GM23338 (cell line): Measurements from ENCODE around the gene SSU72. TPM values are rescaled to one million over a fixed set of nuclear protein-coding genes. Genes with fewer than 3 reads are reported as not detected.

Source experiments
- ATAC-seq: fragments of 200-7000 bp; cut with Tn5 transposase; 3 replicates; pipeline ENCODE4 v1.9.1; 2020
- DNase-seq: peaks from one replicate; pipeline ENCODE4 v3.0.0-alpha.2; 2015; ENCODE audit warnings: low spot score
- H2AFZ ChIP-seq: fragments of 200-600 bp; sonication (generic); 2 replicates; pipeline ENCODE4 v1.8.0; 2016; ENCODE audit warnings: antibody characterized with exemption, mild to moderate bottlenecking, moderate library complexity
- H3F3A ChIP-seq: fragments of 200-600 bp; sonication (generic); replicated peaks from 2 replicates; pipeline ENCODE4 v1.8.0; 2017; ENCODE audit warnings: antibody characterized with exemption, mixed run types, low read depth
- H3K27ac ChIP-seq: fragments of 200-600 bp; sonication (generic); 2 replicates; pipeline ENCODE4 v1.6.1; 2016; ENCODE audit warnings: low read depth
- H3K27me3 ChIP-seq: fragments of 200-600 bp; sonication (generic); 2 replicates; pipeline ENCODE4 v1.8.0; 2016; ENCODE audit warnings: mild to moderate bottlenecking, mixed run types, moderate library complexity; ENCODE audit not compliant: insufficient read depth
- H3K36me3 ChIP-seq: fragments of 200-600 bp; sonication (generic); 2 replicates; pipeline ENCODE4 v1.8.0; 2016; ENCODE audit warnings: mild to moderate bottlenecking; ENCODE audit not compliant: insufficient read depth
- H3K4me1 ChIP-seq: fragments of 200-600 bp; sonication (generic); 2 replicates; pipeline ENCODE4 v1.8.0; 2016; ENCODE audit warnings: mild to moderate bottlenecking, moderate library complexity; ENCODE audit not compliant: insufficient read depth
- H3K4me2 ChIP-seq: fragments of 200-600 bp; sonication (generic); 2 replicates; pipeline ENCODE4 v1.7.1; 2017; ENCODE audit warnings: mixed run types
- H3K4me3 ChIP-seq: fragments of 200-600 bp; sonication (generic); 2 replicates; pipeline ENCODE4 v1.6.1; 2016; ENCODE audit warnings: mixed run types
- H3K79me2 ChIP-seq: fragments of 200-600 bp; sonication (generic); replicated peaks from 2 replicates; pipeline ENCODE4 v1.8.0; 2017; ENCODE audit warnings: mild to moderate bottlenecking; ENCODE audit not compliant: insufficient read depth
- H3K9me2 ChIP-seq: fragments of 200-600 bp; sonication (generic); 2 replicates; pipeline ENCODE4 v1.8.0; 2017; ENCODE audit not compliant: insufficient read depth
- H4K20me1 ChIP-seq: fragments of 200-600 bp; sonication (generic); replicated peaks from 2 replicates; pipeline ENCODE4 v1.8.0; 2017; ENCODE audit warnings: mild to moderate bottlenecking; ENCODE audit not compliant: insufficient read depth
- H3K27ac Mint-ChIP-seq: 2 replicates; pipeline ENCODE4 v1.8.0; 2020; ENCODE audit warnings: inconsistent platforms, mild to moderate bottlenecking, moderate library complexity, mixed read lengths
- H3K27me3 Mint-ChIP-seq: 3 replicates; pipeline ENCODE4 v1.8.0; 2022; ENCODE audit warnings: low read depth, mild to moderate bottlenecking, moderate library complexity, mixed read lengths, inconsistent platforms; ENCODE audit not compliant: insufficient read depth, poor library complexity
- H3K36me3 Mint-ChIP-seq: 3 replicates; pipeline ENCODE4 v1.8.0; 2021; ENCODE audit warnings: low read depth, mild to moderate bottlenecking, inconsistent platforms, moderate library complexity, mixed read lengths
- H3K4me1 Mint-ChIP-seq: 3 replicates; pipeline ENCODE4 v1.8.0; 2020; ENCODE audit warnings: mild to moderate bottlenecking, inconsistent platforms, mixed read lengths
- H3K4me3 Mint-ChIP-seq: 3 replicates; pipeline ENCODE4 v1.8.0; 2021; ENCODE audit warnings: moderate library complexity, mild to moderate bottlenecking, inconsistent platforms, mixed read lengths
- H3K9me3 Mint-ChIP-seq: 3 replicates; pipeline ENCODE4 v1.8.0; 2020; ENCODE audit warnings: moderate library complexity, mild to moderate bottlenecking, inconsistent platforms, mixed read lengths
- CREB1 ChIP-seq: fragments of 250-450 bp; sonication (Bioruptor Pico); IDR thresholded peaks from 2 replicates; pipeline ENCODE4 v1.5.0; 2020; ENCODE audit warnings: low read depth, mild to moderate bottlenecking, moderate library complexity
- EZH2 ChIP-seq: fragments of 200-600 bp; sonication (generic); IDR thresholded peaks from one replicate; pipeline ENCODE4 v1.8.0; 2017; ENCODE audit warnings: antibody characterized with exemption, mild to moderate bottlenecking, low read depth; ENCODE audit not compliant: unreplicated experiment
- EZH2phosphoT487 ChIP-seq: fragments of 200-600 bp; sonication (generic); IDR thresholded peaks from one replicate; pipeline ENCODE4 v1.8.1; 2018; ENCODE audit warnings: antibody characterized with exemption; ENCODE audit not compliant: unreplicated experiment
- NANOG ChIP-seq: IDR thresholded peaks from 2 replicates; pipeline ENCODE4 v1.6.1; 2016; ENCODE audit warnings: antibody characterized with exemption, borderline replicate concordance
- POLR2AphosphoS5 ChIP-seq: IDR thresholded peaks from 2 replicates; pipeline ENCODE4 v1.6.1; 2016; ENCODE audit warnings: antibody characterized with exemption, low read depth
- ZNF114 ChIP-seq: fragments of 250-450 bp; sonication (Bioruptor Pico); IDR thresholded peaks from 2 replicates; pipeline ENCODE4 v1.5.0; 2020; ENCODE audit warnings: mild to moderate bottlenecking, moderate library complexity
- ZNF331 ChIP-seq: fragments of 250-450 bp; sonication (Bioruptor Pico); IDR thresholded peaks from 2 replicates; pipeline ENCODE4 v1.5.0; 2020; ENCODE audit warnings: low read depth, mild to moderate bottlenecking, moderate library complexity
- polyA plus RNA-seq: library from polyadenylated mRNA; unstranded; fragments of >200 nt; fragmentation: Nextera tagmentation; extraction: Ambion mirVana; gene quantifications from 2 replicates; pipeline ENCODE4 v1.2.1, GENCODE V29; 2016
- total RNA-seq: library from RNA; depleted of rRNA; stranded (reverse); fragments of >200 nt; shearing (Covaris generic); gene quantifications from 2 replicates; pipeline ENCODE4 v1.2.3, GENCODE V29; 2014
- TF ChIP-seq, protein P1 (sequence below): IDR thresholded peaks from one replicate; pipeline ENCODE4 v1.6.1; 2018; ENCODE audit warnings: antibody characterized with exemption; ENCODE audit not compliant: unreplicated experiment
- TF ChIP-seq, protein P2 (sequence below): fragments of 250-450 bp; sonication (Bioruptor Pico); IDR thresholded peaks from 2 replicates; pipeline ENCODE4 v1.5.0; 2020; ENCODE audit warnings: mild to moderate bottlenecking, moderate library complexity
- TF ChIP-seq, protein P3 (sequence below), 2 experiments: fragments of 200-600 bp in 1 of 2; sonication (generic) in 1 of 2; conservative IDR thresholded peaks; 2 replicates each; pipeline versions ENCODE4 v1.5.1 to v1.6.1; 2016 to 2017; ENCODE audit warnings: antibody characterized with exemption in 2 of 2, low read depth in 2 of 2, mild to moderate bottlenecking in 2 of 2, moderate library complexity in 1 of 2
- TF ChIP-seq, protein P4 (sequence below): IDR thresholded peaks from 2 replicates; pipeline ENCODE4 v1.6.1; 2016; ENCODE audit warnings: antibody characterized with exemption

SSU72 gene
- total and polyA plus RNA-seq, 2 experiments from 2014 or later: 148 to 248 TPM

DNA sequence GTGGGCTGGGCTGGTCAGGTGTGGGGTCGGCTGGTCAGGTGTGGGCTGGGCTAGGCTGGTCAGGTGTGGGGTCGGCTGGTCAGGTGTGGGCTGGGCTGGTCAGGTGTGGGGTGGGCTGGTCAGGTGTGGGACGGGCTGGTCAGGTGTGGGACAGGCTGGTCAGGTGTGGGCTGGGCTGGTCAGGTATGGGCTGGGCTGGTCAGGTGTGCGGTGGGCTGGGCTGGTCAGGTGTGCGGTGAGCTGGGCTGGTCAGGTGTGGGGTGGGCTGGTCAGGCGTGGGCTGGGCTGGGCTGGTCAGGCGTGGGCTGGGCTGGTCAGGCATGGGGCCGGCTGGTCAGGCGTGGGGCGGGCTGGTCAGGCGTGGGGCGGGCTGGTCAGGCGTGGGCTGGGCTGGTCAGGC, 31.6 kb upstream of the SSU72 start:
- Mint-ChIP-seq H3K27ac (no peak overlapping the region), H3K27me3 (peaks cover 24% of the 10 kb centered on the region), H3K36me3 (no peaks in the 10 kb centered on the region), H3K4me3 (no peak overlapping the region), H3K9me3 (no peaks in the 10 kb centered on the region), H3K4me1 (peaks cover 7% of the 10 kb centered on the region)
- Histone ChIP-seq H3K27ac (no peak overlapping the region), H3K4me3 (no peak overlapping the region), H3F3A (0 out of 2 replicates have a peak, but pooled peaks cover 8% of the 10 kb centered on the region), H3K4me2 (no peak overlapping the region), H3K9me2 (no peaks in the 10 kb centered on the region), H3K27me3 (peaks cover 6% of the 10 kb centered on the region; the same call in 1 of the 2 replicates), H3K4me1 (no peaks in the 10 kb centered on the region), H2AFZ (no peak overlapping the region), H4K20me1 (no peaks in the 10 kb centered on the region), H3K36me3 (no peaks in the 10 kb centered on the region), H3K79me2 (no peaks in the 10 kb centered on the region)
- TF ChIP-seq, protein P1, sequence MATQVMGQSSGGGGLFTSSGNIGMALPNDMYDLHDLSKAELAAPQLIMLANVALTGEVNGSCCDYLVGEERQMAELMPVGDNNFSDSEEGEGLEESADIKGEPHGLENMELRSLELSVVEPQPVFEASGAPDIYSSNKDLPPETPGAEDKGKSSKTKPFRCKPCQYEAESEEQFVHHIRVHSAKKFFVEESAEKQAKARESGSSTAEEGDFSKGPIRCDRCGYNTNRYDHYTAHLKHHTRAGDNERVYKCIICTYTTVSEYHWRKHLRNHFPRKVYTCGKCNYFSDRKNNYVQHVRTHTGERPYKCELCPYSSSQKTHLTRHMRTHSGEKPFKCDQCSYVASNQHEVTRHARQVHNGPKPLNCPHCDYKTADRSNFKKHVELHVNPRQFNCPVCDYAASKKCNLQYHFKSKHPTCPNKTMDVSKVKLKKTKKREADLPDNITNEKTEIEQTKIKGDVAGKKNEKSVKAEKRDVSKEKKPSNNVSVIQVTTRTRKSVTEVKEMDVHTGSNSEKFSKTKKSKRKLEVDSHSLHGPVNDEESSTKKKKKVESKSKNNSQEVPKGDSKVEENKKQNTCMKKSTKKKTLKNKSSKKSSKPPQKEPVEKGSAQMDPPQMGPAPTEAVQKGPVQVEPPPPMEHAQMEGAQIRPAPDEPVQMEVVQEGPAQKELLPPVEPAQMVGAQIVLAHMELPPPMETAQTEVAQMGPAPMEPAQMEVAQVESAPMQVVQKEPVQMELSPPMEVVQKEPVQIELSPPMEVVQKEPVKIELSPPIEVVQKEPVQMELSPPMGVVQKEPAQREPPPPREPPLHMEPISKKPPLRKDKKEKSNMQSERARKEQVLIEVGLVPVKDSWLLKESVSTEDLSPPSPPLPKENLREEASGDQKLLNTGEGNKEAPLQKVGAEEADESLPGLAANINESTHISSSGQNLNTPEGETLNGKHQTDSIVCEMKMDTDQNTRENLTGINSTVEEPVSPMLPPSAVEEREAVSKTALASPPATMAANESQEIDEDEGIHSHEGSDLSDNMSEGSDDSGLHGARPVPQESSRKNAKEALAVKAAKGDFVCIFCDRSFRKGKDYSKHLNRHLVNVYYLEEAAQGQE: no peak
- TF ChIP-seq ZNF331 (CRISPR knock-in tag): no peak
- no peak for TF ChIP-seq NANOG
- TF ChIP-seq, protein P2, sequence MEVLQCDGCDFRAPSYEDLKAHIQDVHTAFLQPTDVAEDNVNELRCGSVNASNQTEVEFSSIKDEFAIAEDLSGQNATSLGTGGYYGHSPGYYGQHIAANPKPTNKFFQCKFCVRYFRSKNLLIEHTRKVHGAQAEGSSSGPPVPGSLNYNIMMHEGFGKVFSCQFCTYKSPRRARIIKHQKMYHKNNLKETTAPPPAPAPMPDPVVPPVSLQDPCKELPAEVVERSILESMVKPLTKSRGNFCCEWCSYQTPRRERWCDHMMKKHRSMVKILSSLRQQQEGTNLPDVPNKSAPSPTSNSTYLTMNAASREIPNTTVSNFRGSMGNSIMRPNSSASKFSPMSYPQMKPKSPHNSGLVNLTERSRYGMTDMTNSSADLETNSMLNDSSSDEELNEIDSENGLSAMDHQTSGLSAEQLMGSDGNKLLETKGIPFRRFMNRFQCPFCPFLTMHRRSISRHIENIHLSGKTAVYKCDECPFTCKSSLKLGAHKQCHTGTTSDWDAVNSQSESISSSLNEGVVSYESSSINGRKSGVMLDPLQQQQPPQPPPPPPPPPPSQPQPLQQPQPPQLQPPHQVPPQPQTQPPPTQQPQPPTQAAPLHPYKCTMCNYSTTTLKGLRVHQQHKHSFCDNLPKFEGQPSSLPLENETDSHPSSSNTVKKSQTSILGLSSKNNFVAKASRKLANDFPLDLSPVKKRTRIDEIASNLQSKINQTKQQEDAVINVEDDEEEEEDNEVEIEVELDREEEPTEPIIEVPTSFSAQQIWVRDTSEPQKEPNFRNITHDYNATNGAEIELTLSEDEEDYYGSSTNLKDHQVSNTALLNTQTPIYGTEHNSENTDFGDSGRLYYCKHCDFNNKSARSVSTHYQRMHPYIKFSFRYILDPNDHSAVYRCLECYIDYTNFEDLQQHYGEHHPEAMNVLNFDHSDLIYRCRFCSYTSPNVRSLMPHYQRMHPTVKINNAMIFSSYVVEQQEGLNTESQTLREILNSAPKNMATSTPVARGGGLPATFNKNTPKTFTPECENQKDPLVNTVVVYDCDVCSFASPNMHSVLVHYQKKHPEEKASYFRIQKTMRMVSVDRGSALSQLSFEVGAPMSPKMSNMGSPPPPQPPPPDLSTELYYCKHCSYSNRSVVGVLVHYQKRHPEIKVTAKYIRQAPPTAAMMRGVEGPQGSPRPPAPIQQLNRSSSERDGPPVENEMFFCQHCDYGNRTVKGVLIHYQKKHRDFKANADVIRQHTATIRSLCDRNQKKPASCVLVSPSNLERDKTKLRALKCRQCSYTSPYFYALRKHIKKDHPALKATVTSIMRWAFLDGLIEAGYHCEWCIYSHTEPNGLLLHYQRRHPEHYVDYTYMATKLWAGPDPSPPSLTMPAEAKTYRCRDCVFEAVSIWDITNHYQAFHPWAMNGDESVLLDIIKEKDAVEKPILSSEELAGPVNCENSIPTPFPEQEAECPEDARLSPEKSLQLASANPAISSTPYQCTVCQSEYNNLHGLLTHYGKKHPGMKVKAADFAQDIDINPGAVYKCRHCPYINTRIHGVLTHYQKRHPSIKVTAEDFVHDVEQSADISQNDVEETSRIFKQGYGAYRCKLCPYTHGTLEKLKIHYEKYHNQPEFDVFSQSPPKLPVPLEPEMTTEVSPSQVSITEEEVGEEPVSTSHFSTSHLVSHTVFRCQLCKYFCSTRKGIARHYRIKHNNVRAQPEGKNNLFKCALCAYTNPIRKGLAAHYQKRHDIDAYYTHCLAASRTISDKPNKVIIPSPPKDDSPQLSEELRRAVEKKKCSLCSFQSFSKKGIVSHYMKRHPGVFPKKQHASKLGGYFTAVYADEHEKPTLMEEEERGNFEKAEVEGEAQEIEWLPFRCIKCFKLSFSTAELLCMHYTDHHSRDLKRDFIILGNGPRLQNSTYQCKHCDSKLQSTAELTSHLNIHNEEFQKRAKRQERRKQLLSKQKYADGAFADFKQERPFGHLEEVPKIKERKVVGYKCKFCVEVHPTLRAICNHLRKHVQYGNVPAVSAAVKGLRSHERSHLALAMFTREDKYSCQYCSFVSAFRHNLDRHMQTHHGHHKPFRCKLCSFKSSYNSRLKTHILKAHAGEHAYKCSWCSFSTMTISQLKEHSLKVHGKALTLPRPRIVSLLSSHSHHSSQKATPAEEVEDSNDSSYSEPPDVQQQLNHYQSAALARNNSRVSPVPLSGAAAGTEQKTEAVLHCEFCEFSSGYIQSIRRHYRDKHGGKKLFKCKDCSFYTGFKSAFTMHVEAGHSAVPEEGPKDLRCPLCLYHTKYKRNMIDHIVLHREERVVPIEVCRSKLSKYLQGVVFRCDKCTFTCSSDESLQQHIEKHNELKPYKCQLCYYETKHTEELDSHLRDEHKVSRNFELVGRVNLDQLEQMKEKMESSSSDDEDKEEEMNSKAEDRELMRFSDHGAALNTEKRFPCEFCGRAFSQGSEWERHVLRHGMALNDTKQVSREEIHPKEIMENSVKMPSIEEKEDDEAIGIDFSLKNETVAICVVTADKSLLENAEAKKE (CRISPR knock-in tag): no peak
- TF ChIP-seq, protein P3, sequence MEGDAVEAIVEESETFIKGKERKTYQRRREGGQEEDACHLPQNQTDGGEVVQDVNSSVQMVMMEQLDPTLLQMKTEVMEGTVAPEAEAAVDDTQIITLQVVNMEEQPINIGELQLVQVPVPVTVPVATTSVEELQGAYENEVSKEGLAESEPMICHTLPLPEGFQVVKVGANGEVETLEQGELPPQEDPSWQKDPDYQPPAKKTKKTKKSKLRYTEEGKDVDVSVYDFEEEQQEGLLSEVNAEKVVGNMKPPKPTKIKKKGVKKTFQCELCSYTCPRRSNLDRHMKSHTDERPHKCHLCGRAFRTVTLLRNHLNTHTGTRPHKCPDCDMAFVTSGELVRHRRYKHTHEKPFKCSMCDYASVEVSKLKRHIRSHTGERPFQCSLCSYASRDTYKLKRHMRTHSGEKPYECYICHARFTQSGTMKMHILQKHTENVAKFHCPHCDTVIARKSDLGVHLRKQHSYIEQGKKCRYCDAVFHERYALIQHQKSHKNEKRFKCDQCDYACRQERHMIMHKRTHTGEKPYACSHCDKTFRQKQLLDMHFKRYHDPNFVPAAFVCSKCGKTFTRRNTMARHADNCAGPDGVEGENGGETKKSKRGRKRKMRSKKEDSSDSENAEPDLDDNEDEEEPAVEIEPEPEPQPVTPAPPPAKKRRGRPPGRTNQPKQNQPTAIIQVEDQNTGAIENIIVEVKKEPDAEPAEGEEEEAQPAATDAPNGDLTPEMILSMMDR (conservative IDR thresholded peaks at IDR 0.05; ENCODE audit: low read depth in 2 of 2): no peak
- TF ChIP-seq EZH2phosphoT487: no peak
- TF ChIP-seq, protein P4, sequence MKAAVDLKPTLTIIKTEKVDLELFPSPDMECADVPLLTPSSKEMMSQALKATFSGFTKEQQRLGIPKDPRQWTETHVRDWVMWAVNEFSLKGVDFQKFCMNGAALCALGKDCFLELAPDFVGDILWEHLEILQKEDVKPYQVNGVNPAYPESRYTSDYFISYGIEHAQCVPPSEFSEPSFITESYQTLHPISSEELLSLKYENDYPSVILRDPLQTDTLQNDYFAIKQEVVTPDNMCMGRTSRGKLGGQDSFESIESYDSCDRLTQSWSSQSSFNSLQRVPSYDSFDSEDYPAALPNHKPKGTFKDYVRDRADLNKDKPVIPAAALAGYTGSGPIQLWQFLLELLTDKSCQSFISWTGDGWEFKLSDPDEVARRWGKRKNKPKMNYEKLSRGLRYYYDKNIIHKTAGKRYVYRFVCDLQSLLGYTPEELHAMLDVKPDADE: no peak
- no peak for TF ChIP-seq EZH2
- TF ChIP-seq CREB1 (CRISPR knock-in tag): no peak
- no peak for TF ChIP-seq POLR2AphosphoS5
- no peak for TF ChIP-seq ZNF114 (CRISPR knock-in tag)
- ATAC-seq: no peak
- DNase-seq: no peak
